A549 (cell line): ENCODE results near the gene IFI27L1. TPM values are rescaled to one million over a fixed set of nuclear protein-coding genes. Genes with fewer than 3 reads are reported as not detected.

ENCODE experiments used
- ATAC-seq, 2 experiments: fragments of 200-7000 bp in 1 of 2; fragments of >200 bp in 1 of 2; cut with Nextera tagmentation in 1 of 2; cut with Tn5 transposase in 1 of 2; 3 replicates each; pipeline versions ENCODE4 v1.8.0 to v1.9.1; 2018 to 2020; ENCODE audit warnings: mild to moderate bottlenecking in 1 of 2, moderate library complexity in 1 of 2
- CTCF ChIA-PET: fragments of 300-600 bp; sonication (Branson Sonifier 250); formaldehyde crosslinking; extraction: SDS; loops from one replicate; lab custom pipeline; 2021; ENCODE audit warnings: antibody characterized with exemption, inconsistent platforms; lab: Yijun Ruan, JAX
- POLR2A ChIA-PET: fragments of 350-600 bp; formaldehyde crosslinking; extraction: SDS; loops from one replicate; lab custom pipeline; 2021; ENCODE audit warnings: antibody characterized with exemption, inconsistent platforms; lab: Yijun Ruan, JAX
- DNase-seq, 2 experiments: peaks; one replicate each; pipeline versions ENCODE4 v3.0.0 to v3.0.0-alpha.2; 2011 to 2016; ENCODE audit warnings: low read depth in 1 of 2, low spot score in 1 of 2
- FAIRE-seq: peaks from 2 replicates; lab custom pipeline; 2011; peaks lifted over from hg19 to GRCh38; lab: Jason Lieb, UNC
- H3K27ac ChIP-seq, 2 experiments: fragments of >200 bp; sonication (Bioruptor Twin); formaldehyde crosslinking; 3 replicates each; pipeline ENCODE4 v1.5.1; 2016 to 2017
- H3K4me1 ChIP-seq: fragments of >200 bp; sonication (Bioruptor Twin); formaldehyde crosslinking; 3 replicates; pipeline ENCODE4 v1.6.1; 2016
- H3K4me2 ChIP-seq: fragments of >200 bp; sonication (Bioruptor Twin); formaldehyde crosslinking; 3 replicates; pipeline ENCODE4 v1.6.1; 2016
- H3K4me3 ChIP-seq: fragments of >200 bp; sonication (Bioruptor Twin); formaldehyde crosslinking; 3 replicates; pipeline ENCODE4 v1.5.1; 2016
- H3K9me3 ChIP-seq: fragments of >200 bp; sonication (Bioruptor Twin); formaldehyde crosslinking; 3 replicates; pipeline ENCODE4 v1.6.1; 2016
- ATOH8 ChIP-seq: fragments of 250-450 bp; sonication (Bioruptor Pico); IDR thresholded peaks from 2 replicates; pipeline ENCODE4 v1.5.0; 2020; ENCODE audit warnings: low read depth, mild to moderate bottlenecking, moderate library complexity
- CEBPB ChIP-seq, 2 experiments: fragments of >200 bp in 1 of 2; sonication (Bioruptor Twin) in 1 of 2; formaldehyde crosslinking in 1 of 2; IDR thresholded peaks; 2 replicates each; pipeline ENCODE4 v1.6.1; 2012 to 2016
- CHD4 ChIP-seq: fragments of 200-600 bp; sonication (generic); IDR thresholded peaks from 2 replicates; pipeline ENCODE4 v1.6.1; 2016; ENCODE audit warnings: antibody characterized with exemption, mild to moderate bottlenecking, borderline replicate concordance
- ELK1 ChIP-seq: fragments of 150-350 bp; IDR thresholded peaks from 2 replicates; pipeline ENCODE4 v1.6.1; 2014; ENCODE audit warnings: low read depth, mild to moderate bottlenecking, low read length
- FOSB ChIP-seq: fragments of 250-450 bp; sonication (Bioruptor Pico); IDR thresholded peaks from 2 replicates; pipeline ENCODE4 v1.5.0; 2020; ENCODE audit warnings: mild to moderate bottlenecking, moderate library complexity
- FOSL2 ChIP-seq, 2 experiments: fragments of 450-650 bp in 1 of 2; fragments of >200 bp in 1 of 2; sonication (Bioruptor Twin) in 1 of 2; formaldehyde crosslinking; IDR thresholded peaks; 2 replicates each; pipeline versions ENCODE4 v1.5.0 to v1.6.1; 2016 to 2020; ENCODE audit warnings: mild to moderate bottlenecking in 1 of 2, moderate library complexity in 1 of 2
- FOXS1 ChIP-seq: fragments of 250-450 bp; sonication (Bioruptor Pico); IDR thresholded peaks from 2 replicates; pipeline ENCODE4 v1.5.0; 2020; ENCODE audit warnings: mild to moderate bottlenecking, moderate library complexity
- HDAC2 ChIP-seq: fragments of 200-600 bp; sonication (generic); IDR thresholded peaks from 2 replicates; pipeline ENCODE4 v1.6.1; 2016
- HOXB5 ChIP-seq: fragments of 250-450 bp; sonication (Bioruptor Pico); IDR thresholded peaks from 2 replicates; pipeline ENCODE4 v1.5.0; 2020; ENCODE audit warnings: mild to moderate bottlenecking, moderate library complexity
- JUN ChIP-seq, 2 experiments: fragments of >200 bp; sonication (Bioruptor Twin); formaldehyde crosslinking; IDR thresholded peaks; 2 replicates in 1 of 2; 3 replicates in 1 of 2; pipeline ENCODE4 v1.6.1; 2016 to 2017
- NFE2L2 ChIP-seq: fragments of 150-350 bp; conservative IDR thresholded peaks from 2 replicates; pipeline ENCODE4 v1.6.1; 2014; ENCODE audit warnings: low read length
- PHF8 ChIP-seq: fragments of 200-600 bp; sonication (generic); IDR thresholded peaks from 2 replicates; pipeline ENCODE4 v1.6.1; 2016; ENCODE audit warnings: low read depth, mild to moderate bottlenecking, antibody characterized with exemption, moderate library complexity, borderline replicate concordance
- POLR2AphosphoS2 ChIP-seq: conservative IDR thresholded peaks from 2 replicates; pipeline ENCODE4 v1.6.1; 2012; ENCODE audit warnings: low read length, improper control_type of control experiment, inconsistent platforms
- RAD21 ChIP-seq, 2 experiments: fragments of >200 bp in 1 of 2; sonication (Bioruptor Twin) in 1 of 2; formaldehyde crosslinking in 1 of 2; IDR thresholded peaks in 1 of 2; conservative IDR thresholded peaks in 1 of 2; 2 replicates in 1 of 2; 3 replicates in 1 of 2; pipeline ENCODE4 v1.6.1; 2012 to 2018; ENCODE audit warnings: inconsistent platforms in 1 of 2
- RNF2 ChIP-seq: fragments of 200-600 bp; sonication (generic); IDR thresholded peaks from 2 replicates; pipeline ENCODE4 v1.6.1; 2016; ENCODE audit warnings: low read depth, mild to moderate bottlenecking, antibody characterized with exemption, moderate library complexity, borderline replicate concordance
- SREBF2 ChIP-seq: fragments of 450-650 bp; IDR thresholded peaks from 2 replicates; pipeline ENCODE4 v1.6.1; 2014; ENCODE audit warnings: mild to moderate bottlenecking, moderate library complexity
- TFCP2L1 ChIP-seq: fragments of 250-450 bp; sonication (Bioruptor Pico); IDR thresholded peaks from 2 replicates; pipeline ENCODE4 v1.5.0; 2021; ENCODE audit warnings: mild to moderate bottlenecking
- ZC3H11A ChIP-seq: fragments of 450-650 bp; IDR thresholded peaks from 2 replicates; pipeline ENCODE4 v1.6.1; 2014; ENCODE audit warnings: antibody characterized with exemption, mild to moderate bottlenecking
- WGBS: methylation state at CpG from one replicate; pipeline ENCODE4 v1.1.6; 2017; ENCODE audit errors: missing lambda C conversion rate; 5-methylcytosine and 5-hydroxymethylcytosine counted together
- polyA plus RNA-seq, 4 experiments: library from polyadenylated mRNA; depleted of rRNA in 3 of 4; stranded (reverse); fragments of >200 nt; fragmentation: RNase III in 1 of 4; extraction: RNeasy Plus Mini Kit Qiagen cat#74134 plus additional on column Dnase treatment in 1 of 4; gene quantifications; 2 replicates in 3 of 4; 3 replicates in 1 of 4; pipeline ENCODE4 v1.2.3, GENCODE V29; 2011 to 2017
- TF ChIP-seq, protein P1 (sequence below): fragments of 200-600 bp; sonication (generic); IDR thresholded peaks from 2 replicates; pipeline ENCODE4 v1.6.1; 2016; ENCODE audit warnings: antibody characterized with exemption, mild to moderate bottlenecking, moderate library complexity

Gene IFI27L1
- polyA plus RNA-seq, 2 of the 4 experiments (the other 2 are of a cell fraction): 15.9 to 28.0 TPM

GRCh38 chr14:94058674-94059138 lies 22.4 kb upstream of the IFI27L1 start:
- Histone ChIP-seq H3K4me3 (no peak overlapping the region), H3K9me3 (no peaks in the 10 kb centered on the region), H3K4me2 (no peak overlapping the region), H3K4me1 (peaks cover 5% of the 10 kb centered on the region; the same call in 1 of the 3 replicates), H3K27ac (no peak overlapping the region)
- DNase-seq: no peak
- TF ChIP-seq CEBPB (IDR thresholded peaks at IDR 0.05): no peak
- no peak for TF ChIP-seq FOSB (CRISPR knock-in tag)
- TF ChIP-seq ELK1: no peak
- TF ChIP-seq PHF8: no peak
- no peak for TF ChIP-seq HDAC2
- no peak for TF ChIP-seq RAD21 (conservative IDR thresholded peaks at IDR 0.05 in 1 of 2, IDR thresholded peaks at IDR 0.05 in 1 of 2)
- TF ChIP-seq, protein P1, sequence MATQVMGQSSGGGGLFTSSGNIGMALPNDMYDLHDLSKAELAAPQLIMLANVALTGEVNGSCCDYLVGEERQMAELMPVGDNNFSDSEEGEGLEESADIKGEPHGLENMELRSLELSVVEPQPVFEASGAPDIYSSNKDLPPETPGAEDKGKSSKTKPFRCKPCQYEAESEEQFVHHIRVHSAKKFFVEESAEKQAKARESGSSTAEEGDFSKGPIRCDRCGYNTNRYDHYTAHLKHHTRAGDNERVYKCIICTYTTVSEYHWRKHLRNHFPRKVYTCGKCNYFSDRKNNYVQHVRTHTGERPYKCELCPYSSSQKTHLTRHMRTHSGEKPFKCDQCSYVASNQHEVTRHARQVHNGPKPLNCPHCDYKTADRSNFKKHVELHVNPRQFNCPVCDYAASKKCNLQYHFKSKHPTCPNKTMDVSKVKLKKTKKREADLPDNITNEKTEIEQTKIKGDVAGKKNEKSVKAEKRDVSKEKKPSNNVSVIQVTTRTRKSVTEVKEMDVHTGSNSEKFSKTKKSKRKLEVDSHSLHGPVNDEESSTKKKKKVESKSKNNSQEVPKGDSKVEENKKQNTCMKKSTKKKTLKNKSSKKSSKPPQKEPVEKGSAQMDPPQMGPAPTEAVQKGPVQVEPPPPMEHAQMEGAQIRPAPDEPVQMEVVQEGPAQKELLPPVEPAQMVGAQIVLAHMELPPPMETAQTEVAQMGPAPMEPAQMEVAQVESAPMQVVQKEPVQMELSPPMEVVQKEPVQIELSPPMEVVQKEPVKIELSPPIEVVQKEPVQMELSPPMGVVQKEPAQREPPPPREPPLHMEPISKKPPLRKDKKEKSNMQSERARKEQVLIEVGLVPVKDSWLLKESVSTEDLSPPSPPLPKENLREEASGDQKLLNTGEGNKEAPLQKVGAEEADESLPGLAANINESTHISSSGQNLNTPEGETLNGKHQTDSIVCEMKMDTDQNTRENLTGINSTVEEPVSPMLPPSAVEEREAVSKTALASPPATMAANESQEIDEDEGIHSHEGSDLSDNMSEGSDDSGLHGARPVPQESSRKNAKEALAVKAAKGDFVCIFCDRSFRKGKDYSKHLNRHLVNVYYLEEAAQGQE: no peak
- ChIA-PET CTCF (interaction anchor here (0.8 to 2.9 kb wide), 4 partner anchors 58 to 119 kb away, joined by 3 to 11 read pairs (median 4); no protein-coding TSS in a partner anchor), POLR2A (no interaction called here)
- WGBS: 87% methylated on average over 5 of the region's 5 CpGs
- no peak for ATAC-seq
- no peak for FAIRE-seq

DNA sequence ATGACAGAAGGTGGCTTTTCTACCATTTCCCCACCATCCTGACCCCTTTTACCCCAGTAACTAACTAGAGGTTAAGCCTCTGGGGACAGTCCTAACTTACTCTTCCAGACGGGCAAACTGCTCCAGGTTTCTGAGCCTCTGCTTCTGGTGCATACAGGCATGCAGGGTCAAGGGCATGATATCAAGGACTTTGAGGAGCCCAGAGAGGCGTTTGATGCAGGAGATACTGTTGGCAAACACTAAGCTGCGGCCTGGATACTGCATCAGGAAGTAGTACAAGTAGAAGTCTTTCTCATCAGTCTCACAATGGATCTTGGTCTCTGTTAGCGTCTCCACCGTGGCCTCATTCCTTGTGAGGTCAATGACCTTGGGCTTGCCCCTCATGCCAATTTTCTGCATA lies 21.1 kb upstream of the IFI27L1 start:
- POLR2A ChIA-PET: no interaction called here
- H3K4me1 ChIP-seq: peaks cover 5% of the 10 kb centered on the region; the same call in 1 of the 3 replicates
- no peak overlapping the region for H3K4me2 ChIP-seq
- FAIRE-seq: no peak
- DNase-seq: no peak
- WGBS: 86% methylated on average over 5 of the region's 5 CpGs
- no peaks in the 10 kb centered on the region for H3K9me3 ChIP-seq
- no peak overlapping the region for H3K27ac ChIP-seq
- CTCF ChIA-PET: no interaction called here
- no peak for TF ChIP-seq HOXB5 (CRISPR knock-in tag)
- no peak for TF ChIP-seq ZC3H11A
- no peak for TF ChIP-seq FOXS1
- TF ChIP-seq NFE2L2: no peak
- TF ChIP-seq JUN (IDR thresholded peaks at IDR 0.05): no peak
- no peak for TF ChIP-seq TFCP2L1 (CRISPR knock-in tag)
- no peak for TF ChIP-seq SREBF2
- no peak for TF ChIP-seq ATOH8
- no peak for TF ChIP-seq POLR2AphosphoS2
- TF ChIP-seq CEBPB (IDR thresholded peaks at IDR 0.05): no peak
- no peak for TF ChIP-seq RNF2
- no peak for TF ChIP-seq FOSL2 (IDR thresholded peaks at IDR 0.05)
- no peak for TF ChIP-seq FOSL2 (CRISPR knock-in tag; IDR thresholded peaks at IDR 0.05)
- TF ChIP-seq CHD4: no peak
- H3K4me3 ChIP-seq: no peak overlapping the region
- no peak for ATAC-seq
